NCI-H510A treated with DMSO at 0.1 percent for 48 hours (cell line): Measurements from ENCODE around the gene COL18A1.
"Not testable (repeated sequence)": the region's sequence is repeated elsewhere in the genome, so short reads cannot be mapped to it uniquely, and the experiment has no call there.

Experiments
- DNase-seq: peaks from one replicate; lab custom pipeline; 2025; lab: John Stamatoyannopoulos, UW

Gene COL18A1

DNA sequence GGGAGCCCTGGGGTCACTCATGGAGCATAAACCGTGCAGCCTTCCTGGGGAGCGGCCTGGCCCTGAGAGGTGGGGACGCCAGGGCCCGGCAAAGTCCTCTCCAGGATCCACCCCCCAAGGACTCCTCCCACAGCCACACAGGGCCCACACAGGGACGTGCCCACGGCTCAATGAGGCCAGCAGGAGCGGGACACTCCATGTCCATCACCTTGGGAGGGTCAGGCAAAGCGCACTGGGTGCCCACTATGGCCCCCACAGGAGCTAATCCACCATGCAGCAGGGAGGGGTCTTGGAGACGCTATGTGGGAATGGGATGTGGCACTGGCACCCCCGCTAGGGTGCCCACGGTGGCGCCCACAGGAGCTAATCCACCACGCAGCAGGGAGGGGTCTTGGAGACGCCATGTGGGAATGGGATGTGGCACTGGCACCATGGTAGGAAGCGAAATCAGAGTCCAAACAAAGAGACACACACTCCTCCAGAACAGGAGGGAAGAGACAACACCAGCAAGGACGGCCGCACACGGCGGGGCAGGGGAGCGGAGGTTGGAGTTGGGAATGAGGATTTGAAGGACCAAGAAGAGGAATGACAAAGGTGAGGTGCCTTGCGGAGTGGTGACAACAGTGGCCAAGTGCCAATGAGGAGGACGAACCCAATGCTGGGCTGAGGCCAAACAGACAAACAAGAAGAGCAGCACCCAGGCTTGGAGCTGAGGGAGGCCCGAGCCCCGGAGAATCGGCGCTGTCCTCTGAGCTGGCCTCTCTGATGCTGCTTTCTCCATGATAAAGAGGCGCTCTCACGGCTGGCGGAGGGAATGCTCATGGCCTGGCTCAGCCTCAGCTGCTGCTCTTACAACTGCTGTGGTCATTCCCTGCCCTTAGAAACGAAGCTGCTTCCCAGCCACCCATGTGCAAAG is 155.4 kb downstream of the COL18A1 start:
- no peak for DNase-seq

DNA sequence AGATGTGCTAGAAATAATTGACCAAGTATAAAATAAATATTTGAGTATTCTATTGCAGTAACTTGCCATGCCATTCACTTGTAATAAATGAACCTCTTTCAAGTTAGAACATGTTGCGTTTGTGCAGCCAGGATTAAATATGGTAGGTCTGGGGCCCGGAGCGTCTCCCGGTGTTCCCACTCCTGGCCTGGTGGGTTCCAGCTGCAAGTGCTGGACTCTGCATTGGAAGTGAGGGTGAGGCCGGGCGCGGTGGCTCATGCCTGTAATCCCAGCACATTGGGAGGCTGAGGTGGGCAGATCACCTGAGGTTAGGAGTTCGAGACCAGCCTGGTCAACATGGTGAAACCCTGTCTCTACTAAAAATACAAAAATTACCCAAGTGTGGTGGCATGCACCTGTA is 156.3 kb downstream of the COL18A1 start:
- DNase-seq = not testable (repeated sequence)

DNA sequence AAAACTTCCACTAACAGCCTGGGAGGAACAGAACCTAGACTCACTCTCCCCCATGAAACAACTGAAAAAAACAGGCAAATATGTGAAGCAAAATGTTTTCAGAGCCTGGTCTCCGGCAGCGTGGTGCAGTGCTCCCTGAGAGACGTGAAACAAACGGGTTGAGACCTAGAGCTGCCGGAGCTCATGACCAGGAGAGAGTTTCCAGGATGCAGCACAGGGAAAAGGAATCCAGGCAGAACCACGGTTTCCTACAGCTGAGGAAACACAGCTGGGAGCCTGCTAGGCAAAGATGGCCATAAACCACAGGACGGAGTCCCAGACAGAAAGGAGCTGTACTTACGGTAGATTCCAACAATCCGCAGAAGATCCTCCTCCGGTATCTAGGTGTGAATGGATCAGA is 157.4 kb downstream of the COL18A1 start:
- no peak for DNase-seq

DNA sequence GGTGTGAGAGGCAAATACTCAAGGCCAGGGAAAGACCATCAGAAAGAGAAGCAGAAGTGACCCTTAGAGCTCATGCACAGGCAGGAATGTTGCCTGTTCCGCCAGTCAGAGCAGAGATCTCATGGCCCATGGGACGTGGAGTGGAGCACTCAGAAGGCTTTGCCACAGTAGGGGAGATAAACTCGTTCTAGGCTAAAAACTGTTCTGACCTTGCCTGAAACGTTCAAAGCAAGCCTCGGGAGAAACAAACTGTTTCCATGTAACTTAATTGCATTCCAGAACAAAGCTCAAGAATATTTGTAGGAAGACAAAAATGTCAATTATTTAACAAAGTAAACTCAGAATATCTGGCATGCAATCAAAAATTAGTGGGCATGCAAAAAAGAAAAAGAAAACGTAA is 158.0 kb downstream of the COL18A1 start:
- no peak for DNase-seq
